Measurements from ENCODE around the gene DNLZ. TPM values are rescaled to one million over a fixed set of nuclear protein-coding genes. Genes with fewer than 3 reads are reported as not detected.

Gene DNLZ
- total RNA-seq, 2 experiments from 2014 or later = 16.8 to 21.2 TPM

- intact Hi-C loops (cut with micrococcal nuclease; ENCODE audit: unreplicated experiment) = loop anchor here (1.0 kb wide), 1 partner anchor 61 kb away; the partner anchor contains the start of gene SNAPC4
- Histone ChIP-seq H3K9me2 (ENCODE audit: insufficient read depth, low read length) (no peaks in the 10 kb centered on the region), H3K4me3 (ENCODE audit: low read depth, low read length, poor library complexity, severe bottlenecking) (no peak overlapping the region), H3K36me3 (ENCODE audit: insufficient read depth, low read length) (no peaks in the 10 kb centered on the region), H3K4me1 (ENCODE audit: insufficient read depth, low read length, poor library complexity, severe bottlenecking) (no peaks in the 10 kb centered on the region), H3K4me2 (ENCODE audit: low read length) (no peak overlapping the region), H4K20me1 (ENCODE audit: insufficient read depth, low read length) (no peaks in the 10 kb centered on the region), H3K27ac (ENCODE audit: low read depth, low read length, poor library complexity, severe bottlenecking) (no peak overlapping the region), H3K79me2 (ENCODE audit: insufficient read depth, low read depth, low read length) (no peaks in the 10 kb centered on the region), H2AFZ (ENCODE audit: low read length) (no peak overlapping the region), H3K9me3 (ENCODE audit: low read length) (no peaks in the 10 kb centered on the region)
- peak; percentile 73 for DNase-seq (ENCODE audit: low spot score)
- ChIA-PET CTCF (ENCODE audit: unreplicated experiment) (interaction anchor here (0.7 kb wide), 1 partner anchor 16 kb away, joined by 4 read pairs; no protein-coding TSS in a partner anchor), POLR2A (no interaction called here)
- TF ChIP-seq CTCF (conservative IDR thresholded peaks at IDR 0.05; ENCODE audit: low read length) = peak; percentile 98
- no peak for TF ChIP-seq EZH2phosphoT487 (IDR thresholded peaks at IDR 0.05; ENCODE audit: borderline replicate concordance, low read depth, low read length)
- no TSS peak for BruUV-seq (replicated peaks)
Measured at GRCh38 chr9:136339173-136339957, 24.2 kb downstream of the DNLZ start.

GRCh38 chr9:136338511-136338910 lies 25.0 kb downstream of the DNLZ start:
- no TSS peak for BruUV-seq (replicated peaks)
- intact Hi-C loops (cut with micrococcal nuclease; ENCODE audit: unreplicated experiment) = no loop called here
- Histone ChIP-seq H3K4me2 (ENCODE audit: low read length) (no peak overlapping the region), H3K36me3 (ENCODE audit: insufficient read depth, low read length) (no peaks in the 10 kb centered on the region), H3K9me2 (ENCODE audit: insufficient read depth, low read length) (no peaks in the 10 kb centered on the region), H3K4me3 (ENCODE audit: low read depth, low read length, poor library complexity, severe bottlenecking) (no peak overlapping the region), H3K4me1 (ENCODE audit: insufficient read depth, low read length, poor library complexity, severe bottlenecking) (no peaks in the 10 kb centered on the region), H3K9me3 (ENCODE audit: low read length) (no peaks in the 10 kb centered on the region), H3K79me2 (ENCODE audit: insufficient read depth, low read depth, low read length) (no peaks in the 10 kb centered on the region), H4K20me1 (ENCODE audit: insufficient read depth, low read length) (no peaks in the 10 kb centered on the region), H3K27ac (ENCODE audit: low read depth, low read length, poor library complexity, severe bottlenecking) (no peak overlapping the region), H2AFZ (ENCODE audit: low read length) (no peak overlapping the region)
- ChIA-PET CTCF (ENCODE audit: unreplicated experiment) (interaction anchor here (0.6 kb wide), 1 partner anchor 62 kb away, joined by 3 read pairs; no protein-coding TSS in a partner anchor), POLR2A (no interaction called here)
- TF ChIP-seq EZH2phosphoT487 (IDR thresholded peaks at IDR 0.05; ENCODE audit: borderline replicate concordance, low read depth, low read length) (no peak), CTCF (conservative IDR thresholded peaks at IDR 0.05; ENCODE audit: low read length) (no peak)
- no peak for DNase-seq (ENCODE audit: low spot score)
